Measurements from ENCODE around the gene CTSZ. TPM values are rescaled to one million over a fixed set of nuclear protein-coding genes. Genes with fewer than 3 reads are reported as not detected.

Gene CTSZ
- total RNA-seq, 1 donor from 2014 or later, result 116 TPM

Other genes with a start within 250 kb of the CTSZ start
- gene GNAS-AS1, start 156.4 kb downstream of the CTSZ start, total RNA-seq, result 2.4 TPM
- 940 TPM for gene GNAS, start 154.5 kb downstream of the CTSZ start, total RNA-seq
- gene NELFCD, start 26.0 kb downstream of the CTSZ start, total RNA-seq, result 70.6 TPM
- gene TUBB1, start 12.2 kb upstream of the CTSZ start, total RNA-seq, result not detected
- 77.7 TPM for gene ATP5F1E, start 25.1 kb upstream of the CTSZ start, total RNA-seq
- 62.1 TPM for gene PRELID3B, start 35.5 kb upstream of the CTSZ start, total RNA-seq
- 1.4 TPM for gene ZNF831, start 156.6 kb upstream of the CTSZ start, total RNA-seq